Fibroblast of lung (primary cell): Measurements from ENCODE around the gene HELLS. TPM values are rescaled to one million over a fixed set of nuclear protein-coding genes. Genes with fewer than 3 reads are reported as not detected.

Experiments used
- DNase-seq, 2 donors: peaks; one replicate each; pipeline versions ENCODE4 v3.0.0 to v3.0.0-alpha.2; 2010; ENCODE audit warnings: low read depth in 2 of 2
- H2AFZ ChIP-seq: 2 replicates; pipeline ENCODE4 v1.5.1; 2012; ENCODE audit warnings: low read length, control low read depth, inconsistent platforms
- H3K27ac ChIP-seq: 2 replicates; pipeline ENCODE4 v1.5.1; 2011; ENCODE audit warnings: low read length, control low read depth; ENCODE audit not compliant: insufficient read depth
- H3K27me3 ChIP-seq: 2 replicates; pipeline ENCODE4 v1.5.1; 2011; ENCODE audit warnings: mild to moderate bottlenecking, low read length; ENCODE audit not compliant: control insufficient read depth, insufficient read depth
- H3K36me3 ChIP-seq: 2 replicates; pipeline ENCODE4 v1.5.1; 2011; ENCODE audit warnings: low read length; ENCODE audit not compliant: control insufficient read depth, insufficient read depth
- H3K4me1 ChIP-seq: 2 replicates; pipeline ENCODE4 v1.5.1; 2011; ENCODE audit warnings: low read length; ENCODE audit not compliant: control insufficient read depth, insufficient read depth; ENCODE audit errors: extremely low read depth
- H3K4me2 ChIP-seq: 2 replicates; pipeline ENCODE4 v1.5.1; 2011; ENCODE audit warnings: low read length, control low read depth; ENCODE audit not compliant: insufficient read depth; ENCODE audit errors: extremely low read depth
- H3K4me3 ChIP-seq, 4 experiments: fragments of 200-600 bp in 1 of 4; sonication (generic) in 1 of 4; replicated peaks in 1 of 4; 2 replicates each; pipeline ENCODE4 v1.5.1; 2011 to 2016; ENCODE audit warnings: low read length in 4 of 4, low read depth in 3 of 4, mild to moderate bottlenecking in 3 of 4, control low read depth in 2 of 4, inconsistent platforms in 1 of 4, mixed read lengths in 1 of 4; ENCODE audit not compliant: insufficient read depth in 1 of 4; ENCODE audit errors: control extremely low read depth in 1 of 4
- H3K79me2 ChIP-seq: 2 replicates; pipeline ENCODE4 v1.5.1; 2012; ENCODE audit warnings: mild to moderate bottlenecking, low read length, inconsistent platforms; ENCODE audit not compliant: control insufficient read depth, insufficient read depth
- H3K9ac ChIP-seq: 2 replicates; pipeline ENCODE4 v1.5.1; 2011; ENCODE audit warnings: mild to moderate bottlenecking, low read length, control low read depth; ENCODE audit not compliant: insufficient read depth
- H3K9me3 ChIP-seq: 2 replicates; pipeline ENCODE4 v1.5.1; 2012; ENCODE audit warnings: low read depth, low read length; ENCODE audit not compliant: control insufficient read depth, insufficient read depth
- H4K20me1 ChIP-seq: 2 replicates; pipeline ENCODE4 v1.5.1; 2011; ENCODE audit warnings: low read length; ENCODE audit not compliant: control insufficient read depth, insufficient read depth; ENCODE audit errors: extremely low read depth
- EZH2 ChIP-seq: IDR thresholded peaks from 2 replicates; pipeline ENCODE4 v1.5.1; 2012; ENCODE audit warnings: low read length, control low read depth, mild to moderate bottlenecking; ENCODE audit errors: missing control alignments
- polyA plus RNA-seq, 2 donors: library from polyadenylated mRNA; depleted of rRNA in 1 of 2; stranded (reverse) in 1 of 2; unstranded in 1 of 2; fragments of >200 nt; gene quantifications; 2 replicates each; pipeline ENCODE4 v1.2.1, GENCODE V29; 2011 to 2012; ENCODE audit warnings: missing spikeins in 1 of 2
- total RNA-seq: library from RNA; depleted of rRNA; stranded (reverse); fragments of >200 nt; gene quantifications from 2 replicates; pipeline ENCODE4 v1.2.1, GENCODE V29; 2014
- TF ChIP-seq, protein P1 (sequence below), 2 donors: IDR thresholded peaks in 1 of 2; conservative IDR thresholded peaks in 1 of 2; 1 replicate in 1 of 2; 2 replicates in 1 of 2; pipeline ENCODE4 v1.5.1; 2011 to 2012; ENCODE audit warnings: low read length in 2 of 2, control low read depth in 1 of 2, inconsistent platforms in 1 of 2, low read depth in 1 of 2, mild to moderate bottlenecking in 1 of 2

Gene HELLS
- total and polyA plus RNA-seq, 2 donors (not counting 1 experiment from before 2014, with no cell fraction given): 5.6 to 18.3 TPM

DNA sequence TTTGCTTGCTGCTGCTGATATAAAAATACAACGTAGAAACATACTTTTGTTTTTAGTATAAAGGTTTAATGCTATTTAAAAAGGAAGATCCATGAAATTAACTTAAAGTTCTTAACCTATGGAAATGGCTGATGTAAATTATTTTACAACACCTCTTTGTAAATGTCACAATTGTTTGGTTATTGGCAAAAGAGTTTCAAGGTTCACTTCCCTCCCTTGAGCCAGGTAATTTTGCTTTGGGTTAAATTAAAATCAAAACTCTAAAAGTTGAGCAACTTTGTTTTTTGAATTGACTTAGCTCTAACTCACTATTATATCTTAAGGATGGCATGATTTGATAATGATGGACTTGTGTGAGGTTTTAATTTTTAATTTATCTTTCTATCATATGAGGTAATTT, 98.8 kb downstream of the HELLS start:
- Histone ChIP-seq H3K79me2 (no peaks in the 10 kb centered on the region), H3K4me1 (no peaks in the 10 kb centered on the region), H3K27me3 (no peaks in the 10 kb centered on the region), H3K4me2 (no peak overlapping the region), H3K9me3 (no peaks in the 10 kb centered on the region), H2AFZ (no peak overlapping the region), H3K36me3 (no peaks in the 10 kb centered on the region), H3K4me3 (no peak overlapping the region), H3K9ac (no peak overlapping the region), H3K27ac (no peak overlapping the region), H4K20me1 (no peaks in the 10 kb centered on the region)
- no peak for DNase-seq
- TF ChIP-seq EZH2: no peak
- TF ChIP-seq, protein P1, sequence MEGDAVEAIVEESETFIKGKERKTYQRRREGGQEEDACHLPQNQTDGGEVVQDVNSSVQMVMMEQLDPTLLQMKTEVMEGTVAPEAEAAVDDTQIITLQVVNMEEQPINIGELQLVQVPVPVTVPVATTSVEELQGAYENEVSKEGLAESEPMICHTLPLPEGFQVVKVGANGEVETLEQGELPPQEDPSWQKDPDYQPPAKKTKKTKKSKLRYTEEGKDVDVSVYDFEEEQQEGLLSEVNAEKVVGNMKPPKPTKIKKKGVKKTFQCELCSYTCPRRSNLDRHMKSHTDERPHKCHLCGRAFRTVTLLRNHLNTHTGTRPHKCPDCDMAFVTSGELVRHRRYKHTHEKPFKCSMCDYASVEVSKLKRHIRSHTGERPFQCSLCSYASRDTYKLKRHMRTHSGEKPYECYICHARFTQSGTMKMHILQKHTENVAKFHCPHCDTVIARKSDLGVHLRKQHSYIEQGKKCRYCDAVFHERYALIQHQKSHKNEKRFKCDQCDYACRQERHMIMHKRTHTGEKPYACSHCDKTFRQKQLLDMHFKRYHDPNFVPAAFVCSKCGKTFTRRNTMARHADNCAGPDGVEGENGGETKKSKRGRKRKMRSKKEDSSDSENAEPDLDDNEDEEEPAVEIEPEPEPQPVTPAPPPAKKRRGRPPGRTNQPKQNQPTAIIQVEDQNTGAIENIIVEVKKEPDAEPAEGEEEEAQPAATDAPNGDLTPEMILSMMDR (conservative IDR thresholded peaks at IDR 0.05 in 1 of 2, IDR thresholded peaks at IDR 0.05 in 1 of 2; ENCODE audit: low read depth in 1 of 2, low read length in 2 of 2): no peak

DNA sequence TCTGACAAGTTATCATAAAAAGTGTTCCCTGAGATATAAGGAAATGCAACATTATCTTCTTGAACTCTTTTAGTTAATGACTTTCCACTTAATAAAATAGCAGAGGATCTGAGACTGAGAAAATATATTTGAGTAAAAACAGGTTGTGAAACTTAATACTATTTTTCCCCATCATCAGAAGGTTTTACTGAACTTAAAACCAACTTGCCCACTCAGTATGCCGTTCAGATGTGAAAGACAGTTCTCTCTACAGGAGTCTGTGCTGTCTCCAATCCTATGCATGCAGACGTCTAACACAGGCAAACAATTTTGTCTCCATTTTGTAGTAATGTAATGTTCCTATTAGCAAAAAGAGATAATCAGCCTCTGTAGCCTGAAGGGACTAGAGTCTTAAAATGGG, 99.7 kb downstream of the HELLS start:
- no peaks in the 10 kb centered on the region for H3K27me3 ChIP-seq
- H3K27ac ChIP-seq: no peak overlapping the region
- H3K4me3 ChIP-seq: no peak overlapping the region
- H3K9ac ChIP-seq: no peak overlapping the region
- TF ChIP-seq, protein P1 (conservative IDR thresholded peaks at IDR 0.05 in 1 of 2, IDR thresholded peaks at IDR 0.05 in 1 of 2; ENCODE audit: low read depth in 1 of 2, low read length in 2 of 2): no peak
- TF ChIP-seq EZH2: no peak
- H3K36me3 ChIP-seq: no peaks in the 10 kb centered on the region
- no peaks in the 10 kb centered on the region for H4K20me1 ChIP-seq
- H3K4me2 ChIP-seq: no peak overlapping the region
- no peaks in the 10 kb centered on the region for H3K9me3 ChIP-seq
- H3K79me2 ChIP-seq: no peaks in the 10 kb centered on the region
- no peak overlapping the region for H2AFZ ChIP-seq
- no peaks in the 10 kb centered on the region for H3K4me1 ChIP-seq
- DNase-seq: no peak

Other genes starting within 250 kb of the HELLS start
- gene NOC3L, start 182.8 kb upstream of the HELLS start, total RNA-seq: 27.2 and 31.3 TPM in 2 replicates
- gene NOC3L, start 182.8 kb upstream of the HELLS start, polyA plus RNA-seq: 19.5 and 19.8 TPM in 2 replicates
- 11.6 and 13.9 TPM in 2 replicates for gene TBC1D12, start 143.2 kb upstream of the HELLS start, total RNA-seq
- gene TBC1D12, start 143.2 kb upstream of the HELLS start, polyA plus RNA-seq: 5.4 and 7.8 TPM in 2 replicates
- gene CYP2C18, start 137.9 kb downstream of the HELLS start, total RNA-seq: not detected in 2 replicates
- gene CYP2C18, start 137.9 kb downstream of the HELLS start, polyA plus RNA-seq: 0.02 TPM in 1 of 2 replicates, not detected in the other
- not detected in 2 replicates for gene CYP2C19, start 216.9 kb downstream of the HELLS start, total RNA-seq
- gene CYP2C19, start 216.9 kb downstream of the HELLS start, polyA plus RNA-seq: not detected in 2 replicates